HepG2 (cell line): Measurements from ENCODE around the gene NFS1. TPM values are rescaled to one million over a fixed set of nuclear protein-coding genes. Genes with fewer than 3 reads are reported as not detected.

ENCODE experiments used
- BHLHE40 ChIP-seq: IDR thresholded peaks from 2 replicates; pipeline ENCODE4 v1.6.1; 2011; ENCODE audit warnings: low read length, improper control_type of control experiment
- CHD4 ChIP-seq: fragments of 200-600 bp; sonication (generic); IDR thresholded peaks from 2 replicates; pipeline ENCODE4 v1.7.0; 2017; ENCODE audit warnings: mild to moderate bottlenecking, low read length, borderline replicate concordance
- DR1 ChIP-seq: sonication (generic); formaldehyde crosslinking; IDR thresholded peaks from 2 replicates; pipeline ENCODE4 v1.8.0; 2021; ENCODE audit warnings: mild to moderate bottlenecking, missing genetic modification reagents, inconsistent platforms
- HCFC1 ChIP-seq: fragments of 150-350 bp; IDR thresholded peaks from 2 replicates; pipeline ENCODE4 v1.6.1; 2014; ENCODE audit warnings: low read depth, low read length
- JUN ChIP-seq: sonication (generic); formaldehyde crosslinking; IDR thresholded peaks from 2 replicates; pipeline ENCODE4 v1.4.0; 2020; ENCODE audit warnings: mild to moderate bottlenecking, missing genetic modification reagents
- MIER3 ChIP-seq: IDR thresholded peaks from 2 replicates; pipeline ENCODE4 v1.6.1; 2016; ENCODE audit warnings: missing compliant biosample characterization, borderline replicate concordance
- MXD4 ChIP-seq: IDR thresholded peaks from 2 replicates; pipeline ENCODE4 v1.6.1; 2016; ENCODE audit warnings: mild to moderate bottlenecking, missing biosample characterization, missing genetic modification reagents
- NFKB2 ChIP-seq: sonication (generic); formaldehyde crosslinking; IDR thresholded peaks from 2 replicates; pipeline ENCODE4 v1.4.0; 2020; ENCODE audit warnings: missing genetic modification reagents, borderline replicate concordance
- NFYB ChIP-seq: sonication (generic); formaldehyde crosslinking; IDR thresholded peaks from 2 replicates; pipeline ENCODE4 v1.4.0; 2020; ENCODE audit warnings: missing genetic modification reagents
- PPARG ChIP-seq: conservative IDR thresholded peaks from 2 replicates; pipeline ENCODE4 v1.6.1; 2016; ENCODE audit warnings: missing biosample characterization, missing genetic modification reagents
- SATB2 ChIP-seq: sonication (generic); formaldehyde crosslinking; IDR thresholded peaks from 2 replicates; pipeline ENCODE4 v1.5.0; 2020; ENCODE audit warnings: missing genetic modification reagents
- SOX13 ChIP-seq, 3 experiments: fragments of 450-650 bp in 1 of 3; sonication (generic) in 1 of 3; formaldehyde crosslinking in 1 of 3; IDR thresholded peaks in 2 of 3; conservative IDR thresholded peaks in 1 of 3; 2 replicates each; pipeline versions ENCODE4 v1.5.0 to v1.6.1; 2016 to 2020; ENCODE audit warnings: antibody characterized with exemption in 1 of 3, mild to moderate bottlenecking in 1 of 3, missing compliant biosample characterization in 1 of 3, missing genetic modification reagents in 1 of 3, moderate library complexity in 1 of 3
- TRIM24 ChIP-seq: sonication (generic); formaldehyde crosslinking; IDR thresholded peaks from 2 replicates; pipeline ENCODE4 v1.8.0; 2022; ENCODE audit warnings: mild to moderate bottlenecking, missing genetic modification reagents
- ZBTB20 ChIP-seq: sonication (generic); formaldehyde crosslinking; IDR thresholded peaks from 2 replicates; pipeline ENCODE4 v1.8.1; 2023; ENCODE audit warnings: missing genetic modification reagents, low read depth, mild to moderate bottlenecking, borderline replicate concordance
- ZFP1 ChIP-seq: IDR thresholded peaks from 2 replicates; pipeline ENCODE4 v1.6.1; 2016
- ZFP36L1 ChIP-seq: sonication (generic); formaldehyde crosslinking; IDR thresholded peaks from 2 replicates; pipeline ENCODE4 v1.8.0; 2022; ENCODE audit warnings: mild to moderate bottlenecking, missing genetic modification reagents, moderate library complexity
- ZMYM3 ChIP-seq: sonication (generic); formaldehyde crosslinking; IDR thresholded peaks from 2 replicates; pipeline ENCODE4 v1.5.1; 2020; ENCODE audit warnings: mild to moderate bottlenecking, missing genetic modification reagents
- ZNF44 ChIP-seq: sonication (generic); formaldehyde crosslinking; IDR thresholded peaks from 2 replicates; pipeline ENCODE4 v1.5.1; 2020; ENCODE audit warnings: mild to moderate bottlenecking, missing genetic modification reagents
- ZNF510 ChIP-seq: sonication (generic); formaldehyde crosslinking; IDR thresholded peaks from 2 replicates; pipeline ENCODE4 v1.4.0; 2020; ENCODE audit warnings: low read depth, mild to moderate bottlenecking, missing genetic modification reagents
- ZNF768 ChIP-seq: sonication (generic); formaldehyde crosslinking; IDR thresholded peaks from 2 replicates; pipeline ENCODE4 v1.4.0; 2020; ENCODE audit warnings: missing genetic modification reagents
- ZNF773 ChIP-seq: sonication (generic); formaldehyde crosslinking; IDR thresholded peaks from 2 replicates; pipeline ENCODE4 v1.4.0; 2020; ENCODE audit warnings: missing genetic modification reagents, borderline replicate concordance
- polyA plus RNA-seq, 8 experiments: library from polyadenylated mRNA; depleted of rRNA in 3 of 8; stranded (reverse) in 7 of 8; unstranded in 1 of 8; fragments of >200 nt; fragmentation: Illumina TruSeq in 4 of 8; extraction: Trizol in 4 of 8; gene quantifications; 2 replicates each; pipeline versions ENCODE4 v1.2.1 to v1.2.3, GENCODE V29; 2011 to 2016; ENCODE audit warnings: low read depth in 4 of 8, missing spikeins in 1 of 8, mixed read lengths in 1 of 8; ENCODE audit not compliant: insufficient read depth in 1 of 8
- total RNA-seq, 5 experiments: library from RNA; depleted of rRNA; stranded (reverse); fragments of >200 nt; fragmentation: Illumina TruSeq; extraction: Trizol; gene quantifications; 2 replicates each; pipeline ENCODE4 v1.2.3, GENCODE V29; 2016; ENCODE audit warnings: low read depth in 1 of 5
- TF ChIP-seq, protein P1 (sequence below): sonication (generic); formaldehyde crosslinking; IDR thresholded peaks from 2 replicates; pipeline ENCODE4 v1.4.0; 2020; ENCODE audit warnings: missing genetic modification reagents
- TF ChIP-seq, protein P2 (sequence below): sonication (generic); formaldehyde crosslinking; conservative IDR thresholded peaks from 2 replicates; pipeline ENCODE4 v1.8.0; 2022; ENCODE audit warnings: mild to moderate bottlenecking, moderate library complexity, missing genetic modification reagents
- TF ChIP-seq, protein P3 (sequence below): sonication (generic); formaldehyde crosslinking; IDR thresholded peaks from 2 replicates; pipeline ENCODE4 v1.4.0; 2020; ENCODE audit warnings: mild to moderate bottlenecking, missing genetic modification reagents

The NFS1 gene
- total and polyA plus RNA-seq, 2 of the 13 experiments (the other 11 are each of a cell fraction or from before 2014, with no cell fraction given): 65.9 to 88.1 TPM

DNA sequence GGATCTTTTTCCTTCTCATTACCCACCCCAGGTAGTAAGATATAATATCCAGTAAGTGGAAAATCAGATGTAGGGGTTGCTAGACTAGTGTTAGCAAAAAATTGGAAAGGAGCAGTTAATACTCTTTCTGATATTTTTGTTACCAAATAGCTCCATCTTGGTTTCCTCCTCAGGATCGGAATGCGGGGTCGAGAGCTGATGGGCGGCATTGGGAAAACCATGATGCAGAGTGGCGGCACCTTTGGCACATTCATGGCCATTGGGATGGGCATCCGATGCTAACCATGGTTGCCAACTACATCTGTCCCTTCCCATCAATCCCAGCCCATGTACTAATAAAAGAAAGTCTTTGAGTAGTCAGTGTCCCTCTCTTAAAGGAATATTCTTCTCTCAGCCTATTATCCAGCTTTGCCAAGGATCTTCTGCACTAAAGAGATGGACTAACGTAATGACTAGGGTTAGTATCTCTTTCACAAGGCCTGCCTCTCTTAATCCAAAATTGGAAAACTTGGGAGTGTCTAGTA is 1.5 kb upstream of the NFS1 start (continued):
- TF ChIP-seq, protein P1, sequence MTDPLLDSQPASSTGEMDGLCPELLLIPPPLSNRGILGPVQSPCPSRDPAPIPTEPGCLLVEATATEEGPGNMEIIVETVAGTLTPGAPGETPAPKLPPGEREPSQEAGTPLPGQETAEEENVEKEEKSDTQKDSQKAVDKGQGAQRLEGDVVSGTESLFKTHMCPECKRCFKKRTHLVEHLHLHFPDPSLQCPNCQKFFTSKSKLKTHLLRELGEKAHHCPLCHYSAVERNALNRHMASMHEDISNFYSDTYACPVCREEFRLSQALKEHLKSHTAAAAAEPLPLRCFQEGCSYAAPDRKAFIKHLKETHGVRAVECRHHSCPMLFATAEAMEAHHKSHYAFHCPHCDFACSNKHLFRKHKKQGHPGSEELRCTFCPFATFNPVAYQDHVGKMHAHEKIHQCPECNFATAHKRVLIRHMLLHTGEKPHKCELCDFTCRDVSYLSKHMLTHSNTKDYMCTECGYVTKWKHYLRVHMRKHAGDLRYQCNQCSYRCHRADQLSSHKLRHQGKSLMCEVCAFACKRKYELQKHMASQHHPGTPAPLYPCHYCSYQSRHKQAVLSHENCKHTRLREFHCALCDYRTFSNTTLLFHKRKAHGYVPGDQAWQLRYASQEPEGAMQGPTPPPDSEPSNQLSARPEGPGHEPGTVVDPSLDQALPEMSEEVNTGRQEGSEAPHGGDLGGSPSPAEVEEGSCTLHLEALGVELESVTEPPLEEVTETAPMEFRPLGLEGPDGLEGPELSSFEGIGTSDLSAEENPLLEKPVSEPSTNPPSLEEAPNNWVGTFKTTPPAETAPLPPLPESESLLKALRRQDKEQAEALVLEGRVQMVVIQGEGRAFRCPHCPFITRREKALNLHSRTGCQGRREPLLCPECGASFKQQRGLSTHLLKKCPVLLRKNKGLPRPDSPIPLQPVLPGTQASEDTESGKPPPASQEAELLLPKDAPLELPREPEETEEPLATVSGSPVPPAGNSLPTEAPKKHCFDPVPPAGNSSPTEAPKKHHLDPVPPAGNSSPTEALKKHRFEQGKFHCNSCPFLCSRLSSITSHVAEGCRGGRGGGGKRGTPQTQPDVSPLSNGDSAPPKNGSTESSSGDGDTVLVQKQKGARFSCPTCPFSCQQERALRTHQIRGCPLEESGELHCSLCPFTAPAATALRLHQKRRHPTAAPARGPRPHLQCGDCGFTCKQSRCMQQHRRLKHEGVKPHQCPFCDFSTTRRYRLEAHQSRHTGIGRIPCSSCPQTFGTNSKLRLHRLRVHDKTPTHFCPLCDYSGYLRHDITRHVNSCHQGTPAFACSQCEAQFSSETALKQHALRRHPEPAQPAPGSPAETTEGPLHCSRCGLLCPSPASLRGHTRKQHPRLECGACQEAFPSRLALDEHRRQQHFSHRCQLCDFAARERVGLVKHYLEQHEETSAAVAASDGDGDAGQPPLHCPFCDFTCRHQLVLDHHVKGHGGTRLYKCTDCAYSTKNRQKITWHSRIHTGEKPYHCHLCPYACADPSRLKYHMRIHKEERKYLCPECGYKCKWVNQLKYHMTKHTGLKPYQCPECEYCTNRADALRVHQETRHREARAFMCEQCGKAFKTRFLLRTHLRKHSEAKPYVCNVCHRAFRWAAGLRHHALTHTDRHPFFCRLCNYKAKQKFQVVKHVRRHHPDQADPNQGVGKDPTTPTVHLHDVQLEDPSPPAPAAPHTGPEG (CRISPR knock-in tag): no peak
- TF ChIP-seq ZMYM3 (CRISPR knock-in tag) (no peak), ZNF510 (CRISPR knock-in tag) (no peak), PPARG (CRISPR knock-in tag) (no peak), ZNF768 (no peak), ZFP1 (no peak), SOX13 (IDR thresholded peaks at IDR 0.05) (no peak; the same call in 1 of the 2 replicates), SOX13 (CRISPR knock-in tag; conservative IDR thresholded peaks at IDR 0.05 in 1 of 2, IDR thresholded peaks at IDR 0.05 in 1 of 2) (no peak; a peak in 1 of 4 replicates), ZFP36L1 (CRISPR knock-in tag) (no peak), ZNF44 (CRISPR knock-in tag) (no peak), NFYB (CRISPR knock-in tag) (no peak), TRIM24 (CRISPR knock-in tag) (no peak), SATB2 (no peak), CHD4 (no peak), HCFC1 (no peak), NFKB2 (peak; percentile 13; the same call in 1 of the 2 replicates), MIER3 (CRISPR knock-in tag) (no peak), JUN (no peak), DR1 (CRISPR knock-in tag) (no peak), ZNF773 (no peak), MXD4 (CRISPR knock-in tag) (no peak), BHLHE40 (no peak), ZBTB20 (CRISPR knock-in tag) (no peak)
- TF ChIP-seq, protein P2, sequence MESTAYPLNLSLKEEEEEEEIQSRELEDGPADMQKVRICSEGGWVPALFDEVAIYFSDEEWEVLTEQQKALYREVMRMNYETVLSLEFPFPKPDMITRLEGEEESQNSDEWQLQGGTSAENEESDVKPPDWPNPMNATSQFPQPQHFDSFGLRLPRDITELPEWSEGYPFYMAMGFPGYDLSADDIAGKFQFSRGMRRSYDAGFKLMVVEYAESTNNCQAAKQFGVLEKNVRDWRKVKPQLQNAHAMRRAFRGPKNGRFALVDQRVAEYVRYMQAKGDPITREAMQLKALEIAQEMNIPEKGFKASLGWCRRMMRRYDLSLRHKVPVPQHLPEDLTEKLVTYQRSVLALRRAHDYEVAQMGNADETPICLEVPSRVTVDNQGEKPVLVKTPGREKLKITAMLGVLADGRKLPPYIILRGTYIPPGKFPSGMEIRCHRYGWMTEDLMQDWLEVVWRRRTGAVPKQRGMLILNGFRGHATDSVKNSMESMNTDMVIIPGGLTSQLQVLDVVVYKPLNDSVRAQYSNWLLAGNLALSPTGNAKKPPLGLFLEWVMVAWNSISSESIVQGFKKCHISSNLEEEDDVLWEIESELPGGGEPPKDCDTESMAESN (CRISPR knock-in tag): no peak
- TF ChIP-seq, protein P3, sequence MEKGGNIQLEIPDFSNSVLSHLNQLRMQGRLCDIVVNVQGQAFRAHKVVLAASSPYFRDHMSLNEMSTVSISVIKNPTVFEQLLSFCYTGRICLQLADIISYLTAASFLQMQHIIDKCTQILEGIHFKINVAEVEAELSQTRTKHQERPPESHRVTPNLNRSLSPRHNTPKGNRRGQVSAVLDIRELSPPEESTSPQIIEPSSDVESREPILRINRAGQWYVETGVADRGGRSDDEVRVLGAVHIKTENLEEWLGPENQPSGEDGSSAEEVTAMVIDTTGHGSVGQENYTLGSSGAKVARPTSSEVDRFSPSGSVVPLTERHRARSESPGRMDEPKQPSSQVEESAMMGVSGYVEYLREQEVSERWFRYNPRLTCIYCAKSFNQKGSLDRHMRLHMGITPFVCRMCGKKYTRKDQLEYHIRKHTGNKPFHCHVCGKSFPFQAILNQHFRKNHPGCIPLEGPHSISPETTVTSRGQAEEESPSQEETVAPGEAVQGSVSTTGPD (CRISPR knock-in tag): no peak
